Smooth muscle cell of the brain vasculature (primary cell): ENCODE measurements around the gene OR10A6.

ENCODE experiments used
- DNase-seq: peaks from one replicate; pipeline ENCODE4 v3.0.0-alpha.2; 2012; ENCODE audit warnings: low read depth, low spot score

Gene OR10A6

GRCh38 chr11:7931168-7931567 lies at the start of gene OR10A6:
Gene OR10A6 (minus strand): TSS chr11:7931268. CDS start chr11:7928662, 2,606 bp downstream.
- no peak for DNase-seq

GRCh38 chr11:7977232-7977917 lies 46.3 kb upstream of the OR10A6 start:
- no peak for DNase-seq

- DNase-seq = no peak
These were observed 43.6 kb upstream of the OR10A6 start for GRCh38 chr11:7974668-7975067.

GRCh38 chr11:7973011-7973410 lies 41.9 kb upstream of the OR10A6 start:
- no peak for DNase-seq

GRCh38 chr11:7971846-7972245 lies 40.8 kb upstream of the OR10A6 start:
- DNase-seq = no peak

- DNase-seq = no peak
These were observed 38.9 kb upstream of the OR10A6 start for GRCh38 chr11:7969756-7970646.

- no peak for DNase-seq
These were observed 37.6 kb upstream of the OR10A6 start for GRCh38 chr11:7968686-7969085.

- no peak for DNase-seq
These were observed 36.8 kb upstream of the OR10A6 start for GRCh38 chr11:7967826-7968225.

GRCh38 chr11:7967097-7967496 lies 36.0 kb upstream of the OR10A6 start:
- DNase-seq = no peak

GRCh38 chr11:7965386-7965785 lies 34.3 kb upstream of the OR10A6 start, which contains the start of gene NLRP10:
Gene NLRP10 (minus strand): TSS chr11:7965447. CDS start chr11:7963495, 1,952 bp downstream.
- no peak for DNase-seq

GRCh38 chr11:7964873-7965272 lies 33.8 kb upstream of the OR10A6 start:
- no peak for DNase-seq

GRCh38 chr11:7964261-7964660 lies 33.2 kb upstream of the OR10A6 start:
- no peak for DNase-seq

GRCh38 chr11:7955191-7955590 lies 24.1 kb upstream of the OR10A6 start:
- no peak for DNase-seq

- no peak for DNase-seq
These were observed 18.9 kb upstream of the OR10A6 start for GRCh38 chr11:7949934-7950333.

GRCh38 chr11:7944123-7944522 lies 13.1 kb upstream of the OR10A6 start:
- DNase-seq = no peak

GRCh38 chr11:7941608-7942007 lies 10.5 kb upstream of the OR10A6 start, which contains the start of gene OR10A3:
Gene OR10A3 (minus strand): TSS chr11:7941708. CDS start chr11:7939520, 2,188 bp downstream.
- DNase-seq = no peak

- no peak for DNase-seq
These were observed 10.1 kb upstream of the OR10A6 start for GRCh38 chr11:7941146-7941545.

GRCh38 chr11:7936615-7937014 lies 5.5 kb upstream of the OR10A6 start:
- no peak for DNase-seq

GRCh38 chr11:7927635-7928034 lies 3.4 kb downstream of the OR10A6 start:
- DNase-seq = no peak

GRCh38 chr11:7924536-7924935 lies 6.5 kb downstream of the OR10A6 start:
- DNase-seq = no peak

- DNase-seq = no peak
These were observed 12.9 kb downstream of the OR10A6 start for GRCh38 chr11:7918141-7918540.

- no peak for DNase-seq
These were observed 20.1 kb downstream of the OR10A6 start for GRCh38 chr11:7911011-7911410.
